DOHH2 (cell line): ENCODE results near the gene RBM17.

Experiments used
- H3F3A ChIP-seq: fragments of 200-600 bp; sonication (generic), shearing (Covaris generic); 2 replicates; pipeline ENCODE4 v1.6.0; 2016; ENCODE audit warnings: antibody characterized with exemption, mild to moderate bottlenecking; ENCODE audit not compliant: control insufficient read depth, insufficient read depth
- H3K27ac ChIP-seq: fragments of 200-600 bp; sonication (generic); 2 replicates; pipeline ENCODE4 v1.5.1; 2014; ENCODE audit warnings: low read depth, mild to moderate bottlenecking, low read length, moderate library complexity
- H3K27me3 ChIP-seq: fragments of 200-600 bp; sonication (generic); 2 replicates; pipeline ENCODE4 v1.6.1; 2014; ENCODE audit warnings: mild to moderate bottlenecking, low read length, mixed read lengths; ENCODE audit not compliant: control insufficient read depth
- H3K36me3 ChIP-seq: fragments of 200-600 bp; sonication (generic); 2 replicates; pipeline ENCODE4 v1.6.1; 2014; ENCODE audit warnings: mild to moderate bottlenecking, low read length, moderate library complexity, mixed read lengths; ENCODE audit not compliant: control insufficient read depth
- H3K4me1 ChIP-seq: fragments of 200-600 bp; sonication (generic); 2 replicates; pipeline ENCODE4 v1.6.1; 2014; ENCODE audit warnings: mild to moderate bottlenecking, low read length, mixed read lengths; ENCODE audit not compliant: control insufficient read depth
- H3K4me2 ChIP-seq: fragments of 200-600 bp; sonication (generic); 2 replicates; pipeline ENCODE4 v1.6.0; 2014; ENCODE audit warnings: mild to moderate bottlenecking, low read length, moderate library complexity
- H3K4me3 ChIP-seq: fragments of 200-600 bp; sonication (generic); 2 replicates; pipeline ENCODE4 v1.5.1; 2014; ENCODE audit warnings: mild to moderate bottlenecking, low read length, mixed read lengths
- H3K79me2 ChIP-seq: fragments of 200-600 bp; sonication (generic); 2 replicates; pipeline ENCODE4 v1.6.1; 2014; ENCODE audit warnings: mild to moderate bottlenecking, low read length, mixed read lengths; ENCODE audit not compliant: control insufficient read depth
- H3K9me2 ChIP-seq: fragments of 200-600 bp; sonication (generic); replicated peaks from 2 replicates; pipeline ENCODE4 v1.6.1; 2014; ENCODE audit warnings: mild to moderate bottlenecking, low read length, mixed read lengths; ENCODE audit not compliant: control insufficient read depth
- H3K9me3 ChIP-seq: fragments of 200-600 bp; sonication (generic); 2 replicates; pipeline ENCODE4 v1.6.1; 2014; ENCODE audit warnings: antibody characterized with exemption, low read length, mixed read lengths; ENCODE audit not compliant: control insufficient read depth, insufficient read depth
- H4K20me1 ChIP-seq: fragments of 200-600 bp; sonication (generic); 2 replicates; pipeline ENCODE4 v1.6.0; 2014; ENCODE audit warnings: low read depth, mild to moderate bottlenecking, antibody characterized with exemption, low read length, moderate library complexity; ENCODE audit not compliant: control insufficient read depth, insufficient read depth
- EZH2phosphoT487 ChIP-seq: fragments of 200-600 bp; sonication (generic); IDR thresholded peaks from 2 replicates; pipeline ENCODE4 v1.6.1; 2017; ENCODE audit warnings: borderline replicate concordance, mild to moderate bottlenecking, antibody characterized with exemption, low read length, moderate library complexity, mixed read lengths
- TF ChIP-seq, protein P1 (sequence below): fragments of 200-600 bp; sonication (generic); IDR thresholded peaks from one replicate; pipeline ENCODE4 v1.5.1; 2014; ENCODE audit warnings: antibody characterized with exemption, mild to moderate bottlenecking, low read depth, low read length; ENCODE audit not compliant: poor library complexity, severe bottlenecking

Gene RBM17

GRCh38 chr10:6054884-6055283, 34.0 kb upstream of the RBM17 start:
- no peak for TF ChIP-seq EZH2phosphoT487
- TF ChIP-seq, protein P1, sequence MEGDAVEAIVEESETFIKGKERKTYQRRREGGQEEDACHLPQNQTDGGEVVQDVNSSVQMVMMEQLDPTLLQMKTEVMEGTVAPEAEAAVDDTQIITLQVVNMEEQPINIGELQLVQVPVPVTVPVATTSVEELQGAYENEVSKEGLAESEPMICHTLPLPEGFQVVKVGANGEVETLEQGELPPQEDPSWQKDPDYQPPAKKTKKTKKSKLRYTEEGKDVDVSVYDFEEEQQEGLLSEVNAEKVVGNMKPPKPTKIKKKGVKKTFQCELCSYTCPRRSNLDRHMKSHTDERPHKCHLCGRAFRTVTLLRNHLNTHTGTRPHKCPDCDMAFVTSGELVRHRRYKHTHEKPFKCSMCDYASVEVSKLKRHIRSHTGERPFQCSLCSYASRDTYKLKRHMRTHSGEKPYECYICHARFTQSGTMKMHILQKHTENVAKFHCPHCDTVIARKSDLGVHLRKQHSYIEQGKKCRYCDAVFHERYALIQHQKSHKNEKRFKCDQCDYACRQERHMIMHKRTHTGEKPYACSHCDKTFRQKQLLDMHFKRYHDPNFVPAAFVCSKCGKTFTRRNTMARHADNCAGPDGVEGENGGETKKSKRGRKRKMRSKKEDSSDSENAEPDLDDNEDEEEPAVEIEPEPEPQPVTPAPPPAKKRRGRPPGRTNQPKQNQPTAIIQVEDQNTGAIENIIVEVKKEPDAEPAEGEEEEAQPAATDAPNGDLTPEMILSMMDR = no peak
- Histone ChIP-seq H3F3A (no peaks in the 10 kb centered on the region), H4K20me1 (no peaks in the 10 kb centered on the region), H3K9me2 (no peaks in the 10 kb centered on the region), H3K27me3 (peaks cover 27% of the 10 kb centered on the region), H3K4me1 (peaks cover 70% of the 10 kb centered on the region), H3K27ac (no peak overlapping the region), H3K79me2 (no peaks in the 10 kb centered on the region), H3K9me3 (no peaks in the 10 kb centered on the region), H3K36me3 (no peaks in the 10 kb centered on the region), H3K4me3 (no peak overlapping the region), H3K4me2 (no peak overlapping the region)

GRCh38 chr10:6055929-6056328, 32.9 kb upstream of the RBM17 start:
- Histone ChIP-seq H3K4me3 (no peak overlapping the region), H4K20me1 (no peaks in the 10 kb centered on the region), H3K27ac (no peak overlapping the region), H3K4me1 (peaks cover 67% of the 10 kb centered on the region), H3F3A (no peaks in the 10 kb centered on the region), H3K9me2 (no peaks in the 10 kb centered on the region), H3K9me3 (no peaks in the 10 kb centered on the region), H3K79me2 (no peaks in the 10 kb centered on the region), H3K27me3 (peaks cover 27% of the 10 kb centered on the region), H3K4me2 (no peak overlapping the region), H3K36me3 (no peaks in the 10 kb centered on the region)
- TF ChIP-seq EZH2phosphoT487 = no peak
- TF ChIP-seq, protein P1 = no peak

DNA sequence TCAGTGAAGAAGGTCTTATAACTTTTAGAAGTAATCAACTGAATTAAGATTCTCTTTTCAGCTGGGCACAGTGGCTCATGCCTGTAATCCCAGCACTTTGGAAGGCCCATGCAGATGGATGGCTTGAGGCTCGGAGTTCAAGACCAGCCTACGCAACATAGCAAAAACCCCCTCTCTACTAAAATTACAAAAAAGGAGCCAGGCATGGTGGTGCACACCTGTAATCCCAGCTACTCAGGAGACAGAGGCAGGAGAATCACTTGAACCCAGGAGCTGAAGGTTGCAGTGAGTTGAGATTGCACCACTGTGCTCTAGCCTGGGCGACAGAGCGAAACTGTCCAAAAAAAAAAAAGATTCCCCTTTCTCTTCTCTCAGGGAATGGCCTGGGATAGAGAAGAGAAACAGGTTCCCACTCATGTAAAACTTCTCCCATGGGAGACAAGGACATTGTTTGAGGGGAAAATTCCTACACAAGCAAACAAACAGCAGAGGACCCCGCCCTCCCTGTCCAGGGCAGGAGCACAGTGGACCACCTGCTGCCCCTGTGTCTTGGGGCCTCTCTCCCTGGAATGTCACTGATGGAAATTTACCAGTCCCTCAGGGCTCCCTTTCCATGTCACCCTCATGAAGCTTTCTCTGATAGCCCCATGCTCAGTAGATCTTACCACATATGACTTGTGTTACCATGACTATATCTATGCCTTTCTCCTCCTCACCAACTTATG, 32.3 kb upstream of the RBM17 start:
- no peak overlapping the region for H3K27ac ChIP-seq
- no peaks in the 10 kb centered on the region for H3K36me3 ChIP-seq
- no peaks in the 10 kb centered on the region for H3K9me2 ChIP-seq
- H3K4me1 ChIP-seq = peaks cover 70% of the 10 kb centered on the region
- no peaks in the 10 kb centered on the region for H3F3A ChIP-seq
- no peak overlapping the region for H3K4me3 ChIP-seq
- no peaks in the 10 kb centered on the region for H3K79me2 ChIP-seq
- peaks cover 27% of the 10 kb centered on the region for H3K27me3 ChIP-seq
- H3K9me3 ChIP-seq = no peaks in the 10 kb centered on the region
- H4K20me1 ChIP-seq = no peaks in the 10 kb centered on the region
- TF ChIP-seq, protein P1 = no peak
- no peak for TF ChIP-seq EZH2phosphoT487
- no peak overlapping the region for H3K4me2 ChIP-seq
